Urinary bladder (tissue), 4 donors: ENCODE data around the gene SLC6A5. TPM values are rescaled to one million over a fixed set of nuclear protein-coding genes. Genes with fewer than 3 reads are reported as not detected.

Experiments
- DNase-seq: peaks from one replicate; pipeline ENCODE4 v3.0.0-alpha.2; 2015; ENCODE audit errors: extremely low spot score
- H3K27ac ChIP-seq: one replicate; pipeline ENCODE4 v1.5.1; 2013; ENCODE audit warnings: low read depth, mild to moderate bottlenecking, moderate library complexity
- H3K36me3 ChIP-seq: one replicate; pipeline ENCODE4 v1.6.1; 2013; ENCODE audit warnings: mild to moderate bottlenecking, moderate library complexity; ENCODE audit not compliant: insufficient read depth
- H3K4me1 ChIP-seq: one replicate; pipeline ENCODE4 v1.6.1; 2013; ENCODE audit warnings: mild to moderate bottlenecking, moderate library complexity; ENCODE audit not compliant: insufficient read depth
- H3K4me3 ChIP-seq: one replicate; pipeline ENCODE4 v1.5.1; 2013; ENCODE audit warnings: low read depth, low read length
- WGBS: extraction: QIAGEN DNeasy Blood & Tissue Kit; methylation state at CpG from one replicate; pipeline ENCODE4 v1.1.7; 2013; 5-methylcytosine and 5-hydroxymethylcytosine counted together
- polyA plus RNA-seq: library from polyadenylated mRNA; stranded (reverse); fragments of 200-250 nt; gene quantifications from one replicate; pipeline ENCODE4 v1.2.3, GENCODE V29; 2013
- total RNA-seq: library from RNA; depleted of rRNA; stranded (reverse); fragments of >200 nt; gene quantifications from one replicate; pipeline ENCODE4 v1.2.3, GENCODE V29; 2014
- donor health status: healthy with polysubstance abuse.
- donor health status: healthy.

SLC6A5 gene
- total and polyA plus RNA-seq, 2 donors = not detected

GRCh38 chr11:20584093-20584774, 15.2 kb upstream of the SLC6A5 start:
- H3K27ac ChIP-seq = no peak overlapping the region
- no peaks in the 10 kb centered on the region for H3K4me1 ChIP-seq
- WGBS = 63% methylated on average over 4 of the region's 4 CpGs
- H3K36me3 ChIP-seq = no peaks in the 10 kb centered on the region
- H3K4me3 ChIP-seq = no peak overlapping the region
- DNase-seq = no peak

GRCh38 chr11:20589796-20590195, 9.6 kb upstream of the SLC6A5 start:
- H3K27ac ChIP-seq = no peak overlapping the region
- WGBS = 73% methylated on average over 6 of the region's 6 CpGs
- no peak for DNase-seq
- no peak overlapping the region for H3K4me3 ChIP-seq
- H3K36me3 ChIP-seq = no peaks in the 10 kb centered on the region
- H3K4me1 ChIP-seq = no peaks in the 10 kb centered on the region

- Histone ChIP-seq H3K4me1 (no peaks in the 10 kb centered on the region), H3K4me3 (no peak overlapping the region), H3K27ac (no peak overlapping the region), H3K36me3 (no peaks in the 10 kb centered on the region)
- no peak for DNase-seq
- 83% methylated on average over 3 of the region's 3 CpGs for WGBS
These were observed 9.0 kb upstream of the SLC6A5 start for GRCh38 chr11:20590381-20590780.

- H3K27ac ChIP-seq = no peak overlapping the region
- DNase-seq = no peak
- H3K36me3 ChIP-seq = no peaks in the 10 kb centered on the region
- H3K4me1 ChIP-seq = no peaks in the 10 kb centered on the region
- H3K4me3 ChIP-seq = no peak overlapping the region
- 58% methylated on average over 2 of the region's 2 CpGs for WGBS
These were observed 6.7 kb upstream of the SLC6A5 start for GRCh38 chr11:20592741-20593140.

- no peak overlapping the region for H3K27ac ChIP-seq
- no peaks in the 10 kb centered on the region for H3K36me3 ChIP-seq
- no peak overlapping the region for H3K4me3 ChIP-seq
- no peaks in the 10 kb centered on the region for H3K4me1 ChIP-seq
- WGBS = 61% methylated on average over 8 of the region's 8 CpGs
- DNase-seq = no peak
These were observed 4.9 kb upstream of the SLC6A5 start for GRCh38 chr11:20594274-20595061.

- Histone ChIP-seq H3K4me3 (no peak overlapping the region), H3K27ac (no peak overlapping the region), H3K36me3 (no peaks in the 10 kb centered on the region), H3K4me1 (no peaks in the 10 kb centered on the region)
- no peak for DNase-seq
- 84% methylated on average over 5 of the region's 5 CpGs for WGBS
These were observed 4.3 kb upstream of the SLC6A5 start for GRCh38 chr11:20595101-20595500.

GRCh38 chr11:20596205-20597153, 2.9 kb upstream of the SLC6A5 start:
- no peaks in the 10 kb centered on the region for H3K36me3 ChIP-seq

GRCh38 chr11:20597154-20597679, 2.2 kb upstream of the SLC6A5 start:
- no peaks in the 10 kb centered on the region for H3K36me3 ChIP-seq
- no peak overlapping the region for H3K4me3 ChIP-seq
- H3K4me1 ChIP-seq = no peaks in the 10 kb centered on the region
- DNase-seq = no peak
- 1% methylated on average over 41 of the region's 41 CpGs for WGBS
- no peak overlapping the region for H3K27ac ChIP-seq

More at GRCh38 chr11:20596205-20597153, 2.9 kb upstream of the SLC6A5 start:
- no peak for DNase-seq
- Histone ChIP-seq H3K27ac (no peak overlapping the region), H3K4me1 (no peaks in the 10 kb centered on the region), H3K4me3 (no peak overlapping the region)
- 3% methylated on average over 57 of the region's 57 CpGs for WGBS

GRCh38 chr11:20597680-20598484, 1.5 kb upstream of the SLC6A5 start:
- Histone ChIP-seq H3K4me1 (no peaks in the 10 kb centered on the region), H3K4me3 (no peak overlapping the region), H3K36me3 (no peaks in the 10 kb centered on the region), H3K27ac (no peak overlapping the region)
- DNase-seq = no peak
- WGBS = 1% methylated on average over 48 of the region's 48 CpGs

- no peak for DNase-seq
- H3K36me3 ChIP-seq = no peaks in the 10 kb centered on the region
- 3% methylated on average over 11 of the region's 11 CpGs for WGBS
- no peak overlapping the region for H3K27ac ChIP-seq
- no peaks in the 10 kb centered on the region for H3K4me1 ChIP-seq
- H3K4me3 ChIP-seq = no peak overlapping the region
These were observed 916 bp upstream of the SLC6A5 start for GRCh38 chr11:20598492-20598891.

GRCh38 chr11:20600020-20600346, 575 bp downstream of the SLC6A5 start:
- no peak overlapping the region for H3K27ac ChIP-seq
- no peaks in the 10 kb centered on the region for H3K4me1 ChIP-seq
- no peak for DNase-seq
- no peak overlapping the region for H3K4me3 ChIP-seq
- WGBS = 15% methylated on average over 10 of the region's 10 CpGs
- H3K36me3 ChIP-seq = no peaks in the 10 kb centered on the region

- Histone ChIP-seq H3K4me3 (no peak overlapping the region), H3K27ac (no peak overlapping the region), H3K36me3 (no peaks in the 10 kb centered on the region), H3K4me1 (no peaks in the 10 kb centered on the region)
- DNase-seq = no peak
- WGBS = 16% methylated on average over 7 of the region's 7 CpGs
These were observed 1.1 kb downstream of the SLC6A5 start for GRCh38 chr11:20600551-20600950.
